ENCODE measurements around the gene ANKRD55. TPM values are rescaled to one million over a fixed set of nuclear protein-coding genes. Genes with fewer than 3 reads are reported as not detected.
"Not testable (repeated sequence)": the region's sequence is repeated elsewhere in the genome, so short reads cannot be mapped to it uniquely, and the experiment has no call there.

Gene ANKRD55
- total RNA-seq, 4 donors from 2014 or later, result 0.23 TPM; not detected in 3

- no peak overlapping the region for H3K27ac ChIP-seq
- H3K9me3 ChIP-seq, result no peaks in the 10 kb centered on the region
- TF ChIP-seq POLR2AphosphoS5 (IDR thresholded peaks at IDR 0.05) (no peak), POLR2A (IDR thresholded peaks at IDR 0.05) (no peak), EP300 (IDR thresholded peaks at IDR 0.05) (no peak), CTCF (IDR thresholded peaks at IDR 0.05) (no peak)
- H3K36me3 ChIP-seq, result no peaks in the 10 kb centered on the region
- H3K4me3 ChIP-seq, result no peak overlapping the region
- H3K4me1 ChIP-seq, result peaks cover 10% of the 10 kb centered on the region
- DNase-seq (ENCODE audit: low spot score in 2 of 2), result no peak
- WGBS, result 51% methylated on average over 2 of the region's 2 CpGs
- no peaks in the 10 kb centered on the region for H3K27me3 ChIP-seq
Measured at GRCh38 chr5:56152437-56152836, 80.7 kb downstream of the ANKRD55 start.

GRCh38 chr5:56150756-56151155, 82.4 kb downstream of the ANKRD55 start:
- WGBS, result 92% methylated on average over 9 of the region's 9 CpGs

DNA sequence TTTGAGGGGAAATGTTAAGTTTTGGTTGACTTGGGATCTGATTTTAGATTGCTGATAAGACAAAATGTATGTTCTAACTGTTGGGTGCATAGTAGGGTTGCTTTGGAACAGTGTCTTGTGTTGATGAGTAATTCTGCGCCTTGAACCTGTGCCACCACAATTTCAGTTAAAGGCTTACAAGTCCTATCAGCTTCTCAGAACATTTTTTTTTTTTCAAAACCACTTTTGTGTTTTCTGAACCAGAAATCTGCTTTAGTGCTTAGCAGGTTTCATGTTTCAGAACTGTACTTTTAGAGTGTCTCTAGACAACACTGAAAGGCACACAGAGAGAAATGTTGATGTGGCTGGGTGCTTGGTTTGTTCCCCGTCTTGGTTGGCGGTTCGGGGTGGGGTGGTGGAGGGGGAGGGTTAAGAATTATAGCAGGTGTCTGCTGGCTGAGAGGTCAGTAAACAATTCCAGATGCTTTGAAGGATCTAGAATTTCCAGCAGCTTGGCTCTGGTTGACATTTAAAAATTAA, 84.6 kb downstream of the ANKRD55 start:
- no peaks in the 10 kb centered on the region for H3K36me3 ChIP-seq
- H3K4me3 ChIP-seq, result no peak overlapping the region
- no peak overlapping the region for H3K27ac ChIP-seq
- H3K4me1 ChIP-seq, result peaks cover 3% of the 10 kb centered on the region
- no peaks in the 10 kb centered on the region for H3K27me3 ChIP-seq
- no peak for DNase-seq (ENCODE audit: low spot score in 2 of 2)
- H3K9me3 ChIP-seq, result no peaks in the 10 kb centered on the region
- WGBS, result 76% methylated on average over 4 of the region's 4 CpGs
- TF ChIP-seq POLR2A (IDR thresholded peaks at IDR 0.05) (no peak), CTCF (IDR thresholded peaks at IDR 0.05) (no peak), POLR2AphosphoS5 (IDR thresholded peaks at IDR 0.05) (no peak), EP300 (IDR thresholded peaks at IDR 0.05) (no peak)

More at GRCh38 chr5:56150756-56151155, 82.4 kb downstream of the ANKRD55 start:
- H3K27me3 ChIP-seq; H3K4me1 ChIP-seq; DNase-seq (ENCODE audit: low spot score in 2 of 2); H3K9me3 ChIP-seq; H3K27ac ChIP-seq; H3K36me3 ChIP-seq; H3K4me3 ChIP-seq: not testable (repeated sequence)

DNA sequence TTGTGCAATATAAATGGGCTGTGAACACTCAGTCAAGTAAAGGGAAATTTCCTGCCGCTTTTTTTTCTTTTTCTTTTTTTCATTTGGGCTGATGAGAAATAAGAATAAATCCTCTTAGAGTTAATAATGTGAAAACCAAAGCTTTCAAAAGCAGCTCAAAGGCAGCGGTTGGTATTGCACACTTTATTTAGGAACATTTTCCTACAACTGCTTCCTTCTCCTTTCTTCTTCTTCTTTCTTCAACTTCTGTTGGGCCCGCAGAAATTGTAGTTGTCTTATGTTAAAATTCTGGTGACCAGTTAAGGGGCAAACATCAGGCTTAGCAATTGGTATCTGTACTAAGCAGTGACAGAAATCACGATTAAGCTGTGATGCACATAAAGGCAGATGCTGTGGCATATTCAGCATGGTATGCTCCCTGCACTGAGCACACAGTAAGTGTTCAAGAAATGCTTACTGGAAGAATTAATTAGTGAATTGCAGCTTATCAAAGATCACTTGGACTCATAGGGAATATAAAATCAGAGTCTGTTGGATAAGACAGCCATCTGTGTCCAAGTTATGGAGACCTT, 85.4 kb downstream of the ANKRD55 start:
- no peak for TF ChIP-seq POLR2A (IDR thresholded peaks at IDR 0.05)
- no peak for TF ChIP-seq CTCF (IDR thresholded peaks at IDR 0.05)
- TF ChIP-seq POLR2AphosphoS5 (IDR thresholded peaks at IDR 0.05), result no peak
- no peak for TF ChIP-seq EP300 (IDR thresholded peaks at IDR 0.05)
- WGBS, result 76% methylated on average over 4 of the region's 4 CpGs
- Histone ChIP-seq H3K4me3 (no peak overlapping the region), H3K27me3 (no peaks in the 10 kb centered on the region), H3K27ac (no peak overlapping the region), H3K9me3 (no peaks in the 10 kb centered on the region), H3K36me3 (no peaks in the 10 kb centered on the region), H3K4me1 (peaks cover 3% of the 10 kb centered on the region)
- DNase-seq (ENCODE audit: low spot score in 2 of 2), result no peak

- H3K9me3 ChIP-seq, result no peaks in the 10 kb centered on the region
- no peak overlapping the region for H3K27ac ChIP-seq
- TF ChIP-seq POLR2AphosphoS5 (IDR thresholded peaks at IDR 0.05) (no peak), CTCF (IDR thresholded peaks at IDR 0.05) (no peak), POLR2A (IDR thresholded peaks at IDR 0.05) (no peak), EP300 (IDR thresholded peaks at IDR 0.05) (no peak)
- H3K36me3 ChIP-seq, result no peaks in the 10 kb centered on the region
- no peaks in the 10 kb centered on the region for H3K27me3 ChIP-seq
- H3K4me1 ChIP-seq, result no peaks in the 10 kb centered on the region
- DNase-seq (ENCODE audit: low spot score in 2 of 2), result no peak
- no peak overlapping the region for H3K4me3 ChIP-seq
Measured at GRCh38 chr5:56147106-56147505, 86.0 kb downstream of the ANKRD55 start.

- WGBS, result 94% methylated on average over 4 of the region's 4 CpGs
Measured at GRCh38 chr5:56146674-56147073, 86.5 kb downstream of the ANKRD55 start.

More at GRCh38 chr5:56146674-56147073, 86.5 kb downstream of the ANKRD55 start:
- H3K9me3 ChIP-seq, result no peaks in the 10 kb centered on the region
- DNase-seq (ENCODE audit: low spot score in 2 of 2), result no peak
- H3K27me3 ChIP-seq, result no peaks in the 10 kb centered on the region
- H3K27ac ChIP-seq, result no peak overlapping the region
- TF ChIP-seq CTCF (IDR thresholded peaks at IDR 0.05), result no peak
- TF ChIP-seq POLR2AphosphoS5 (IDR thresholded peaks at IDR 0.05), result no peak
- no peak for TF ChIP-seq POLR2A (IDR thresholded peaks at IDR 0.05)
- no peak for TF ChIP-seq EP300 (IDR thresholded peaks at IDR 0.05)
- no peaks in the 10 kb centered on the region for H3K4me1 ChIP-seq
- H3K4me3 ChIP-seq, result no peak overlapping the region
- H3K36me3 ChIP-seq, result no peaks in the 10 kb centered on the region

Data from suprapubic skin (tissue), 4 donors.